Hematopoietic multipotent progenitor cell treated with erythropoietin and hydrocortisone succinate and interleukin-3 and kit ligand, for 6 days (in vitro differentiated cells): ENCODE data around the gene PC.
A peak's percentile ranks its signal among the peaks of the same experiment; 100 is the strongest.
"Not testable (repeated sequence)": the region's sequence is repeated elsewhere in the genome, so short reads cannot be mapped to it uniquely, and the experiment has no call there.

Source experiments
- DNase-seq: peaks from one replicate; pipeline ENCODE4 v3.0.0-alpha.2; 2015

Gene PC

DNA sequence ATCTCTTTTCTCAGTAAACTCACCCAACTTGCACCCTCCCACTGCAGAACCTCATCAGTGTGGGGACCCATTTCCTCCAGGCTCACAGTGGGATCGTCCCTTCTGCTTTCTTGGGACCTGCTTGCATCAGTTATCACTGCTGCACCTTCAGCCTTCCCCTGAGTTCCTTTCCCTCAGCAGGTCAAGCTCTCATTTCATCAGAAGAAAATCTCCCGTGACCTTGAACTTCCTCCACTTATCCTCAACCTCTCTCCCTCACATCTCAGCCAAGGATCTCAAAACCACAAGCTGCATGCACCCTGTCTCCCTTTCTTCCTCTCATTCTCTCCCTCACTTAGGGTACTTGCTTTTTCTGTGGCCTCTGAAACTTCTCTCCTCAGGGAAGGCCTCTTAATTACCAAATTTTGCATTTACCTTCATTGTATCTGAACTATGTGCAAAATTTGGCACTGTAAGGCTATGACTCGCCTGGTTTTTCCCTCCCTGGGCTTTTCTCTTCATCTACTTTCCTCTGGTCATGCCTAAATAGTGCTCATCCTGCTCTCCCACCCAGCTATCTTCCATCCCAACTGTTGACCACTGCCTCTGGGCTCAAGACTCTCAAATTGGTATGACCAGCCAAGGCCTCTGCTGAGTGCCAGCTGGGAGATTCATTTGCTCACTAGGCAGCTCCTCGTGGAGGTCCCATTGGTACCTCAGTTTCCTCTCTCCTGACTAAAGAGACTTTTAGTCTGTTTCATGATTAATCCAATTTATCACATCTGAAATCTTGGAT lies 117.7 kb downstream of the PC start:
- DNase-seq: no peak

- DNase-seq: peak; percentile 69
These were observed 122.3 kb downstream of the PC start for GRCh38 chr11:66835768-66836405.

DNA sequence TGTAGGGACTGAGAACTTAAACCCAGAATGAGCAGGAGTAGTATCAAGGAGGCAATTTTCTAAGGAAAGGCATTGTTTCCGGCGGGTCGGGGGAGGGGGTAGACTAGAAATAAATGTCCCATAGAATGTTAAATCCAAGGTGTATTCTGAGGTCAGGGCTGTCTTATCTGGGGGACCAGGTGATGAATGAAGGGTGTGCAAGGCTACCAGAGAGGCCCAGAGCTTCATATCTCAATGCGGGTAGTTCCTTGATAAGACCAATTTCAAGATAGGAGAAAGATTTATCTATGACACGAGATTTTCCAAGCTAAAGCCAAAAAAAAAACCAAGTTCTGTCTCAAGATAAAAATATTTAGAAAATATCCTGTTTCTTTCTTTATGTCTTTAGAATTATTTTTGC lies 123.2 kb downstream of the PC start:
- DNase-seq: peak; percentile 43

DNA sequence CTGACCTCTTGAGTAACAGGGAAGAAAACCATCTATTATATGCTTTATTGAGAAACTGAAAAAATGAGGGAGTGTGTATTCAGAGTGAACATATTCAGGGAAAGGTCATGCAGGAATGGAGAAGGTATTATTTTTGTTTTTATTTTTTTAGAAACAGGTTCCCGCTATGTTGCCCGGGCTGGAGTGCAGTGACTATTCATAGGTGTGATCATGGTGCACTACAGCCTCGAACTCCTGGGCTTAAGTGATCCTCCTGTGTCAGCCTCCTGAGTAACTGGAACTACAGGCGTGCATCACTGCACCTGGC lies 123.7 kb downstream of the PC start:
- no peak for DNase-seq

DNA sequence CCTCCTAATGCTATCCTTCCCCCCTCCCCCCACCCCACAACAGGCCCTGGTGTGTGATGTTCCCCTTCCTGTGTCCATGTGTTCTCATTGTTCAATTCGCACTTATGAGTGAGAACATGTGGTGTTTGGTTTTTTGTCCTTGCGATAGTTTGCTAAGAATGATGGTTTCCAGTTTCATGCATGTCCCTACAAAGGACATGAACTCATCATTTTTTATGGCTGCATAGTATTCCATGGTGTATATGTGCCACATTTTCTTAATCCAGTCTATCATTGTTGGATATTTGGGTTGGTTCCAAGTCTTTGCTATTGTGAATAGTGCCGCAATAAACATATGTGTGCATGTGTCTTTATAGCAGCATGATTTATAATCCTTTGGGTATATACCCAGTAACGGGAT lies 133.6 kb downstream of the PC start:
- DNase-seq: not testable (repeated sequence)

- DNase-seq: no peak
These were observed 134.5 kb downstream of the PC start for GRCh38 chr11:66823700-66824099.

GRCh38 chr11:66820901-66821300 lies 137.3 kb downstream of the PC start:
- DNase-seq: no peak

- DNase-seq: no peak
These were observed 137.8 kb downstream of the PC start for GRCh38 chr11:66820381-66820780.

DNA sequence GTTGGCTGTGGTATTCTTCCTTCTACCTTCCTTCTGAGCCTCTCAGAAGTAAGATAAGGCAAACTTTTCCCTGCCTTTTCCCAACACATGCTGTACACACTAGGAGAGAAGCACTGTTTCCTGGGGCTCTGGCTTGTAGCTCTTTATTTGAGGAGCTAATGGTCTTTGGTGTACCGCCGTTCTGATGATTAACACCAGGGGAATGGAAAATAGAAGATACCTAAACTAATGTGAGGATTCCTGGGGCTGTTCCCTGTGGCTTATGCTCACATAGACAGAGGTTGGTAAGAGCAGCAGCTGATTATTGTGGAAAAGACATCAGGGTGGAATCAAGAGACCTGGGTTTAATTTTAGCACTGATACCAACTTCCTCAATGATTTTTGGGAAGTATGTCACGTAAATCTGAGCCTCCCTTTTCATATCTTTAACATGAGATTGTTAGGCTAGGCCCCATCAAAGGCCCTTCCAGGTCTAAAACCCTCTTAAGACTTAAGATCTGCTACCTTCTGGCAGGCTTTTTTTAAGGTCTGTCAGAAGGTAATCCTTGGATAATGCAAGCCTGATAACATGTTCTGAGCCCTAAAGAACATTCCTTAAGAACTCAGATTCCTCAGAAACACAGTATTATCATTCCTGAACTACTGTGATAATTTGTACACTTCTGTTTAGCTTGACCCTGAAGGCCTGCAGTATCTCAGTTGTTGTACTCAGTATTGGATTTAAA lies 139.8 kb downstream of the PC start:
- DNase-seq: no peak

DNA sequence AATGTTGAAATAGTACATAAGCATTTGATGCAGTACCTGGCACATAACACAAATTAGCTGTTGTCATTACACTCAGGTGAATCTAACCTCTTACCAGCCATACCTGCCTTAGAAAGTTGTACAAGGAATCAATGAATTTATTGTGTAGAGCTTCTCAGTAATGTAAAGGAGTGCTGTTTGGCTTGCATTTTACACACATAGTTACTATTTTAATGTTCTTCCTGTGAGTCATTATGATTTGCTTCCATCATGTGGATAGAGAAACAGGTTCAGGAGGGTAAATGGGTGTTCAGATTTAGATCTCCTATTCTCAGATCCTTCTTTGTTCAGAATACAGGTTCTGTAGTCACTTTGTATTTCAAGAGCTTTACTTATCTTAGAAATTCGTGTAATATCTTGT lies 142.5 kb downstream of the PC start:
- DNase-seq: no peak

- no peak for DNase-seq
These were observed 143.5 kb downstream of the PC start for GRCh38 chr11:66814678-66815077.

- DNase-seq: no peak
These were observed 147.5 kb downstream of the PC start for GRCh38 chr11:66810576-66811185.

DNA sequence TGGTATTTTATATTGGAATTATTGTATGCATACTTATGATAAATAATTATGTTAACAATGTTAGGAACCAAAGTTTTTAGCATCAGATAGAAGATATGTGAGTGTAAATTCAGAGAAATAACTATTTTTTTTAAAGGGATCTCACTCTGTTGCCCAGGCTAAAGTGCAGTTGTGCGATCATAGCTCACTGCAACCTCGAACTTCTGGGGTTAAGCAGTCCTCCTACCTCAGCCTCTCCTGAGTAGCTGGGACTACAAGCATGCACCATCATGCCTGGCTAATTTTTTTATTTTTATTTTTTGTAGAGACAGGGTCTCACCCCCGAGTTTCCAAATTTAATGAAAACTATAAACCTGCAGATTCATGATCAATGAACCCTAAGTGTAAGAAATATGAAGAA lies 148.6 kb downstream of the PC start:
- DNase-seq: no peak

GRCh38 chr11:66800720-66801428 lies 157.3 kb downstream of the PC start:
- DNase-seq: no peak

GRCh38 chr11:66799815-66800214 lies 158.4 kb downstream of the PC start:
- not testable (repeated sequence) for DNase-seq
